Fibroblast of gingiva (primary cell): Measurements from ENCODE around the gene P2RX7.
A peak's percentile ranks its signal among the peaks of the same experiment; 100 is the strongest.

Experiments
- DNase-seq: peaks from one replicate; pipeline ENCODE4 v3.0.0-alpha.2; 2011; ENCODE audit warnings: low read depth

P2RX7 gene

GRCh38 chr12:121229826-121230537 lies 97.3 kb downstream of the P2RX7 start:
- peak; percentile 68 for DNase-seq

- DNase-seq: no peak
Observed at GRCh38 chr12:121230538-121230907, 97.8 kb downstream of the P2RX7 start.

GRCh38 chr12:121232163-121232562 lies 99.5 kb downstream of the P2RX7 start:
- DNase-seq: no peak

DNA sequence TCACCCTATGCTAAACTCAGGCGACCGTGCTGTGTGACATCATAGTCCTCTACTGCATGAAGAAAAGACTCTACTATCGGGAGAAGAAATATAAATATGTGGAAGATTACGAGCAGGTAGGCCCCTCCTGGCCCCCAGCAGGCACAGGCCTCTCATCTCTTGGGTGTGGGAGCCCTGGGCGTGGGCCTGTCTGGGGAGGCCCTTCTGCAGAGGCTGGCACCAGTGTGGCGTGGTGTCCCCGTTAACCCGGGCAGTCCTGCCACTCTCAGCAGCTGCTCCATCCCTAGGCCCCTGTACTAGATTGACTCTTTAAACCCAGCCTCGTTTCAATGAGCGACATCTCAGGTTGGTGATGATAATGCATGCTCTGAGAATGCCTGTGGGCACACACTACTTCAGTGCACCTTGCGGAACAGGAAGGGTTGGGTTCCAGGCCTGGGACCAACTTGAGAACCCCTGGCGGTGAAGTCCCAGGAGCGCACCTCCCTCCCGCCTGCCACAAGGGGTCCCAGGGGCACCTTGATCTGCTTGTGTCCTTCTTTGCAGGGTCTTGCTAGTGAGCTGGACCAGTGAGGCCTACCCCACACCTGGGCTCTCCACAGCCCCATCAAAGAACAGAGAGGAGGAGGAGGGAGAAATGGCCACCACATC lies 100.4 kb downstream of the P2RX7 start:
- DNase-seq: no peak

GRCh38 chr12:121233628-121234020 lies 100.9 kb downstream of the P2RX7 start:
- DNase-seq: no peak

GRCh38 chr12:121236776-121237175 lies 104.1 kb downstream of the P2RX7 start:
- DNase-seq: no peak

GRCh38 chr12:121237415-121237814 lies 104.7 kb downstream of the P2RX7 start:
- no peak for DNase-seq
